ENCODE measurements around the gene LEFTY1.

Gene LEFTY1

GRCh38 chr1:225861834-225862580 is 26.9 kb downstream of the LEFTY1 start:
- DNase-seq (ENCODE audit: low read depth in 1 of 2, low spot score in 1 of 2) = no peak
- TF ChIP-seq POLR2AphosphoS5 (IDR thresholded peaks at IDR 0.05; ENCODE audit: low read depth) = no peak
- TF ChIP-seq CTCF (IDR thresholded peaks at IDR 0.05; ENCODE audit: insufficient read depth, low read length) = no peak
- no peak for TF ChIP-seq GABPA (IDR thresholded peaks at IDR 0.05; ENCODE audit: low read depth)
- no peak for TF ChIP-seq SPI1 (IDR thresholded peaks at IDR 0.05; ENCODE audit: borderline replicate concordance, low read depth)
- no peak for TF ChIP-seq REST (IDR thresholded peaks at IDR 0.05; ENCODE audit: insufficient replicate concordance, low read depth)
- no peak overlapping the region for H3K4me3 ChIP-seq (replicated peaks; ENCODE audit: insufficient read depth, low read length)
- no peak overlapping the region for H3K27ac ChIP-seq (replicated peaks)
- no peaks in the 10 kb centered on the region for H3K27me3 ChIP-seq (ENCODE audit: insufficient read depth, poor library complexity, severe bottlenecking)

GRCh38 chr1:225860876-225861441 is 28.0 kb downstream of the LEFTY1 start:
- peak in 1 of 2 experiments; percentile 14 for DNase-seq (ENCODE audit: low read depth in 1 of 2, low spot score in 1 of 2)
- no peak overlapping the region for H3K4me3 ChIP-seq (replicated peaks; ENCODE audit: insufficient read depth, low read length)
- H3K27me3 ChIP-seq (ENCODE audit: insufficient read depth, poor library complexity, severe bottlenecking) = no peaks in the 10 kb centered on the region
- TF ChIP-seq POLR2AphosphoS5 (IDR thresholded peaks at IDR 0.05; ENCODE audit: low read depth) = no peak
- no peak for TF ChIP-seq SPI1 (IDR thresholded peaks at IDR 0.05; ENCODE audit: borderline replicate concordance, low read depth)
- TF ChIP-seq CTCF (IDR thresholded peaks at IDR 0.05; ENCODE audit: insufficient read depth, low read length) = no peak
- TF ChIP-seq REST (IDR thresholded peaks at IDR 0.05; ENCODE audit: insufficient replicate concordance, low read depth) = no peak
- no peak for TF ChIP-seq GABPA (IDR thresholded peaks at IDR 0.05; ENCODE audit: low read depth)
- H3K27ac ChIP-seq (replicated peaks) = no peak overlapping the region

- Histone ChIP-seq H3K4me3 (replicated peaks; ENCODE audit: insufficient read depth, low read length) (no peak overlapping the region), H3K27ac (replicated peaks) (no peak overlapping the region), H3K27me3 (ENCODE audit: insufficient read depth, poor library complexity, severe bottlenecking) (no peaks in the 10 kb centered on the region)
- DNase-seq (ENCODE audit: low read depth in 1 of 2, low spot score in 1 of 2) = no peak
- TF ChIP-seq POLR2AphosphoS5 (IDR thresholded peaks at IDR 0.05; ENCODE audit: low read depth) (no peak), SPI1 (IDR thresholded peaks at IDR 0.05; ENCODE audit: borderline replicate concordance, low read depth) (no peak), CTCF (IDR thresholded peaks at IDR 0.05; ENCODE audit: insufficient read depth, low read length) (no peak), GABPA (IDR thresholded peaks at IDR 0.05; ENCODE audit: low read depth) (no peak), REST (IDR thresholded peaks at IDR 0.05; ENCODE audit: insufficient replicate concordance, low read depth) (no peak)
These were observed 28.8 kb downstream of the LEFTY1 start for GRCh38 chr1:225860107-225860506.
